Adipocyte (in vitro differentiated cells): ENCODE results near the gene SPRY4.

ENCODE experiments used
- DNase-seq: peaks from one replicate; pipeline ENCODE4 v3.0.0-alpha.2; 2015; ENCODE audit warnings: low read depth
- H3K27me3 ChIP-seq: replicated peaks from 2 replicates; pipeline ENCODE4 v1.7.0; 2013; ENCODE audit warnings: mild to moderate bottlenecking, low read length, moderate library complexity; ENCODE audit not compliant: control insufficient read depth, insufficient read depth
- H3K36me3 ChIP-seq: 2 replicates; pipeline ENCODE4 v1.7.0; 2013; ENCODE audit warnings: low read length, mild to moderate bottlenecking, moderate library complexity; ENCODE audit not compliant: control insufficient read depth, insufficient read depth, severe bottlenecking
- H3K4me1 ChIP-seq: 2 replicates; pipeline ENCODE4 v1.7.0; 2013; ENCODE audit warnings: mild to moderate bottlenecking, low read length, moderate library complexity; ENCODE audit not compliant: control insufficient read depth, insufficient read depth
- H3K4me3 ChIP-seq: 2 replicates; pipeline ENCODE4 v1.7.0; 2013; ENCODE audit warnings: mild to moderate bottlenecking, low read length, moderate library complexity
- H3K9ac ChIP-seq: 2 replicates; pipeline ENCODE4 v1.7.0; 2013; ENCODE audit warnings: mild to moderate bottlenecking, low read length, moderate library complexity
- H3K9me3 ChIP-seq: 2 replicates; pipeline ENCODE4 v1.7.0; 2013; ENCODE audit warnings: mild to moderate bottlenecking, low read length, moderate library complexity; ENCODE audit not compliant: control insufficient read depth

SPRY4 gene

GRCh38 chr5:142290577-142291299 is 34.1 kb downstream of the SPRY4 start:
- no peak for DNase-seq

GRCh38 chr5:142289708-142290576 is 34.9 kb downstream of the SPRY4 start:
- Histone ChIP-seq H3K36me3 (no peaks in the 10 kb centered on the region), H3K9me3 (no peaks in the 10 kb centered on the region), H3K27me3 (no peaks in the 10 kb centered on the region), H3K4me1 (peaks cover 4% of the 10 kb centered on the region), H3K4me3 (no peak overlapping the region), H3K9ac (no peak overlapping the region)
- DNase-seq: no peak

More at GRCh38 chr5:142290577-142291299, 34.1 kb downstream of the SPRY4 start:
- Histone ChIP-seq H3K36me3 (no peaks in the 10 kb centered on the region), H3K27me3 (no peaks in the 10 kb centered on the region), H3K9ac (no peak overlapping the region), H3K9me3 (no peaks in the 10 kb centered on the region), H3K4me3 (no peak overlapping the region), H3K4me1 (peaks cover 4% of the 10 kb centered on the region)

- Histone ChIP-seq H3K4me3 (peak overlapping the region; percentile 52), H3K27me3 (no peaks in the 10 kb centered on the region), H3K36me3 (no peaks in the 10 kb centered on the region), H3K9me3 (no peaks in the 10 kb centered on the region), H3K4me1 (peaks cover 4% of the 10 kb centered on the region), H3K9ac (peak overlapping the region; percentile 27)
- DNase-seq: no peak
Observed at GRCh38 chr5:142287973-142288313, 36.9 kb downstream of the SPRY4 start.

GRCh38 chr5:142287096-142287972 is 37.5 kb downstream of the SPRY4 start:
- Histone ChIP-seq H3K36me3 (no peaks in the 10 kb centered on the region), H3K9me3 (no peaks in the 10 kb centered on the region), H3K27me3 (no peaks in the 10 kb centered on the region), H3K9ac (peak overlapping the region; percentile 27), H3K4me3 (peak overlapping the region; percentile 52), H3K4me1 (peaks cover 4% of the 10 kb centered on the region)
- no peak for DNase-seq

- H3K4me1 ChIP-seq: peaks cover 3% of the 10 kb centered on the region
- H3K9ac ChIP-seq: no peak overlapping the region
- no peaks in the 10 kb centered on the region for H3K9me3 ChIP-seq
- DNase-seq: no peak
- H3K36me3 ChIP-seq: no peaks in the 10 kb centered on the region
- H3K4me3 ChIP-seq: no peak overlapping the region
- no peaks in the 10 kb centered on the region for H3K27me3 ChIP-seq
Observed at GRCh38 chr5:142286111-142286510, 38.7 kb downstream of the SPRY4 start.

- DNase-seq: no peak
- H3K4me3 ChIP-seq: no peak overlapping the region
- no peak overlapping the region for H3K9ac ChIP-seq
- H3K4me1 ChIP-seq: no peaks in the 10 kb centered on the region
- no peaks in the 10 kb centered on the region for H3K9me3 ChIP-seq
- H3K27me3 ChIP-seq: no peaks in the 10 kb centered on the region
- no peaks in the 10 kb centered on the region for H3K36me3 ChIP-seq
Observed at GRCh38 chr5:142283304-142283703, 41.5 kb downstream of the SPRY4 start.

GRCh38 chr5:142281966-142282365 is 42.9 kb downstream of the SPRY4 start:
- Histone ChIP-seq H3K9ac (no peak overlapping the region), H3K9me3 (no peaks in the 10 kb centered on the region), H3K27me3 (no peaks in the 10 kb centered on the region), H3K36me3 (no peaks in the 10 kb centered on the region), H3K4me3 (no peak overlapping the region), H3K4me1 (no peaks in the 10 kb centered on the region)
- DNase-seq: no peak

GRCh38 chr5:142281008-142281367 is 43.8 kb downstream of the SPRY4 start:
- Histone ChIP-seq H3K4me3 (no peak overlapping the region), H3K4me1 (no peaks in the 10 kb centered on the region), H3K27me3 (no peaks in the 10 kb centered on the region), H3K9me3 (no peaks in the 10 kb centered on the region), H3K36me3 (no peaks in the 10 kb centered on the region), H3K9ac (no peak overlapping the region)
- no peak for DNase-seq

GRCh38 chr5:142280066-142281007 is 44.5 kb downstream of the SPRY4 start:
- Histone ChIP-seq H3K4me3 (no peak overlapping the region), H3K27me3 (no peaks in the 10 kb centered on the region), H3K4me1 (no peaks in the 10 kb centered on the region), H3K9ac (no peak overlapping the region), H3K9me3 (no peaks in the 10 kb centered on the region), H3K36me3 (no peaks in the 10 kb centered on the region)
- no peak for DNase-seq

GRCh38 chr5:142278627-142279026 is 46.2 kb downstream of the SPRY4 start:
- Histone ChIP-seq H3K9ac (no peak overlapping the region), H3K4me1 (no peaks in the 10 kb centered on the region), H3K27me3 (no peaks in the 10 kb centered on the region), H3K9me3 (no peaks in the 10 kb centered on the region), H3K36me3 (no peaks in the 10 kb centered on the region), H3K4me3 (no peak overlapping the region)
- no peak for DNase-seq
